ENCODE measurements around the gene CPEB4.

- TF ChIP-seq, protein P1, sequence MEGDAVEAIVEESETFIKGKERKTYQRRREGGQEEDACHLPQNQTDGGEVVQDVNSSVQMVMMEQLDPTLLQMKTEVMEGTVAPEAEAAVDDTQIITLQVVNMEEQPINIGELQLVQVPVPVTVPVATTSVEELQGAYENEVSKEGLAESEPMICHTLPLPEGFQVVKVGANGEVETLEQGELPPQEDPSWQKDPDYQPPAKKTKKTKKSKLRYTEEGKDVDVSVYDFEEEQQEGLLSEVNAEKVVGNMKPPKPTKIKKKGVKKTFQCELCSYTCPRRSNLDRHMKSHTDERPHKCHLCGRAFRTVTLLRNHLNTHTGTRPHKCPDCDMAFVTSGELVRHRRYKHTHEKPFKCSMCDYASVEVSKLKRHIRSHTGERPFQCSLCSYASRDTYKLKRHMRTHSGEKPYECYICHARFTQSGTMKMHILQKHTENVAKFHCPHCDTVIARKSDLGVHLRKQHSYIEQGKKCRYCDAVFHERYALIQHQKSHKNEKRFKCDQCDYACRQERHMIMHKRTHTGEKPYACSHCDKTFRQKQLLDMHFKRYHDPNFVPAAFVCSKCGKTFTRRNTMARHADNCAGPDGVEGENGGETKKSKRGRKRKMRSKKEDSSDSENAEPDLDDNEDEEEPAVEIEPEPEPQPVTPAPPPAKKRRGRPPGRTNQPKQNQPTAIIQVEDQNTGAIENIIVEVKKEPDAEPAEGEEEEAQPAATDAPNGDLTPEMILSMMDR (IDR thresholded peaks at IDR 0.05), result no peak
- no peak for TF ChIP-seq POLR2A (IDR thresholded peaks at IDR 0.05)
- TF ChIP-seq POLR2AphosphoS5 (IDR thresholded peaks at IDR 0.05), result peak in 2 of 3 donors; percentile 58 to 63
These were observed 3.6 kb upstream of the CPEB4 start for GRCh38 chr5:173884402-173885053.
